Upper lobe of left lung (tissue), 4 donors: ENCODE data around the gene DPP6.

ENCODE experiments used
- CTCF ChIP-seq, 6 experiments: fragments of 450-650 bp in 4 of 6; fragments of 200-600 bp in 2 of 6; sonication (generic) in 2 of 6; IDR thresholded peaks; one replicate each; pipeline ENCODE4 v1.5.1; 2016 to 2019; ENCODE audit warnings: antibody characterized with exemption in 6 of 6
- EP300 ChIP-seq, 4 donors: sonication (generic); formaldehyde crosslinking; IDR thresholded peaks; one replicate each; pipeline ENCODE4 v1.5.1; 2017; ENCODE audit warnings: antibody characterized with exemption in 4 of 4, control low read depth in 2 of 4

- no peak for TF ChIP-seq EP300 (IDR thresholded peaks at IDR 0.05)
- no peak for TF ChIP-seq CTCF (IDR thresholded peaks at IDR 0.05)
Observed at GRCh38 chr7:154426778-154427177, 374.6 kb downstream of the DPP6 start.
